ENCODE results near the gene SETD6. TPM values are rescaled to one million over a fixed set of nuclear protein-coding genes. Genes with fewer than 3 reads are reported as not detected.
"Not testable (repeated sequence)": the region's sequence is repeated elsewhere in the genome, so short reads cannot be mapped to it uniquely, and the experiment has no call there.

Gene SETD6
- total and polyA plus RNA-seq, 2 of the 13 experiments (the other 11 are each of a cell fraction or from before 2014, with no cell fraction given), result 24.0 to 25.7 TPM

DNA sequence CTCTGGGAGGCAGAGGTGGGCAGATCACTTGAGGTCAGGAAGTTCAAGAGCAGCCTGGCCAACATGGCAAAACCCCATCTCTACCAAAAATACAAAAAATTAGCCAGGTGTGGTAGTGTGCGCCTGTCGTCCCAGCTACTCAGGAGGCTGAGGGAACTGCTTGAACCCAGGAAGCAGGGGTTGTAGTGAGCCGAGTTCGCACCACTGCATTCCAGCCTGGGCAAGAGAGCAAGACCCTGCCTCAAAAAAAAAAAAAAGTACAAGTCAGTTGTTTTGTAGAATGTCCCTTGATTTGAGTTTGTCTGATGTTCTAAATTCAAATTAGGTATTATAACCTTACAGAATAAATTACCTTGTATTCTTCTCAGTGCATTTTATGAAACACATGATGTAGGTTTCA lies 50.4 kb downstream of the SETD6 start:
- ATAC-seq; H3K9ac ChIP-seq (ENCODE audit: insufficient read depth, low read depth, low read length); H3K9me3 ChIP-seq (ENCODE audit: low read length); POLR2A ChIA-PET; FAIRE-seq; H3K27ac ChIP-seq (ENCODE audit: extremely low read length, insufficient read depth, low read length); H2AFZ ChIP-seq (ENCODE audit: low read length); H3K27me3 ChIP-seq (ENCODE audit: control insufficient read depth in 1 of 2, insufficient read depth in 2 of 2, low read length in 2 of 2); H3K4me1 ChIP-seq (ENCODE audit: insufficient read depth, low read length); H3K4me3 ChIP-seq (replicated peaks in 1 of 3; ENCODE audit: insufficient read depth in 1 of 3, low read depth in 2 of 3, low read length in 3 of 3); DNase-seq (ENCODE audit: low spot score); BruUV-seq (replicated peaks); CTCF ChIA-PET (ENCODE audit: low intra/inter-chr PET ratio, low total read pairs); H3K4me2 ChIP-seq (ENCODE audit: low read depth, low read length): not testable (repeated sequence)
- H3K79me2 ChIP-seq (ENCODE audit: insufficient read depth, low read length), result peaks cover 23% of the 10 kb centered on the region
- in situ Hi-C loops (cut with HindIII; ENCODE audit: extremely low pct_ligation_motif_present, low pct_unique_long_range_greater_than_20kb) (loop anchor here (5.0 kb wide), 1 partner anchor 33 kb away; no protein-coding TSS in a partner anchor), intact Hi-C loops (cut with micrococcal nuclease; ENCODE audit: unreplicated experiment) (loop anchor here (10.0 kb wide), 1 partner anchor 51 kb away; the partner anchor contains the start of gene SETD6)
- peak; percentile 72 for TF ChIP-seq ZNF121 (CRISPR knock-in tag; IDR thresholded peaks at IDR 0.05)
- 97% methylated on average over 4 of the region's 4 CpGs for WGBS (ENCODE audit: low lambda C conversion rate)
- H4K20me1 ChIP-seq (ENCODE audit: insufficient read depth, low read length), result peaks cover 14% of the 10 kb centered on the region
- H3K36me3 ChIP-seq (replicated peaks in 1 of 2; ENCODE audit: control insufficient read depth in 1 of 2, insufficient read depth in 2 of 2, low read length in 2 of 2), result peaks cover 31 to 82% of the 10 kb centered on the region in 2 experiments

Small RNAs within 50 kb of the gene (small RNA-seq; reads per million reads assigned to genes)
- gene RNU6-103P (ENCODE audit: insufficient read depth in 2 of 3, insufficient read length in 3 of 3, low read depth in 2 of 3, low replicate concordance in 1 of 3) (0 reads per million in 3 experiments), gene SNORA46 (ENCODE audit: insufficient read depth in 2 of 3, insufficient read length in 3 of 3, low read depth in 2 of 3, low replicate concordance in 1 of 3) (71.2 to 750 (median 107) reads per million in 3 experiments), gene SNORA50A (ENCODE audit: insufficient read depth in 2 of 3, insufficient read length in 3 of 3, low read depth in 2 of 3, low replicate concordance in 1 of 3) (0 reads per million in 3 experiments)

Other genes with a start within 250 kb of the SETD6 start
- gene PRSS54, start 220.5 kb upstream of the SETD6 start, total RNA-seq (2016; rRNA removed; fragmentation: Illumina TruSeq; extraction: Trizol), result not detected in 2 replicates
- gene PRSS54, start 220.5 kb upstream of the SETD6 start, polyA plus RNA-seq (2011; rRNA removed), result not detected in 2 replicates
- gene GINS3, start 123.0 kb upstream of the SETD6 start, total RNA-seq (2016; rRNA removed; fragmentation: Illumina TruSeq; extraction: Trizol), result 19.3 and 28.4 TPM in 2 replicates
- 5.4 and 6.5 TPM in 2 replicates for gene GINS3, start 123.0 kb upstream of the SETD6 start, polyA plus RNA-seq (2011; rRNA removed)
- gene NDRG4, start 15.4 kb upstream of the SETD6 start, total RNA-seq (2016; rRNA removed; fragmentation: Illumina TruSeq; extraction: Trizol), result 1.6 and 1.7 TPM in 2 replicates
- gene NDRG4, start 15.4 kb upstream of the SETD6 start, polyA plus RNA-seq (2011; rRNA removed), result 1.8 and 2.7 TPM in 2 replicates
- gene CNOT1, start 114.3 kb downstream of the SETD6 start, total RNA-seq (2016; rRNA removed; fragmentation: Illumina TruSeq; extraction: Trizol), result 188 and 399 TPM in 2 replicates
- 232 and 248 TPM in 2 replicates for gene CNOT1, start 114.3 kb downstream of the SETD6 start, polyA plus RNA-seq (2011; rRNA removed)
- gene SLC38A7, start 169.3 kb downstream of the SETD6 start, total RNA-seq (2016; rRNA removed; fragmentation: Illumina TruSeq; extraction: Trizol), result 6.2 and 14.1 TPM in 2 replicates
- 13.2 and 17.0 TPM in 2 replicates for gene SLC38A7, start 169.3 kb downstream of the SETD6 start, polyA plus RNA-seq (2011; rRNA removed)
- gene GOT2, start 218.8 kb downstream of the SETD6 start, total RNA-seq (2016; rRNA removed; fragmentation: Illumina TruSeq; extraction: Trizol), result 121 and 160 TPM in 2 replicates
- 28.9 and 32.6 TPM in 2 replicates for gene GOT2, start 218.8 kb downstream of the SETD6 start, polyA plus RNA-seq (2011; rRNA removed)

All from HepG2 (cell line).